Karpas-422 (cell line): ENCODE results near the gene LIFR. TPM values are rescaled to one million over a fixed set of nuclear protein-coding genes. Genes with fewer than 3 reads are reported as not detected.

ENCODE experiments used
- small RNA-seq: library from RNA; depleted of rRNA; stranded (forward); fragments of <200 nt; gene quantifications from one replicate; pipeline ENCODE3, GENCODE V24; 2014
- total RNA-seq: library from RNA; depleted of rRNA; stranded (reverse); fragments of >200 nt; shearing (Covaris generic); gene quantifications from 2 replicates; pipeline ENCODE4 v1.2.3, GENCODE V29; 2014; ENCODE audit warnings: low replicate concordance

Gene LIFR
- total RNA-seq, 1 experiment from 2014 or later = not detected

Small RNA genes lying within 50 kb of the gene (small RNA-seq; reads per million reads assigned to genes)
- 0.24 reads per million for gene AC091839.1
- not detected for gene MIR3650
